ENCODE data around the gene AGTPBP1. TPM values are rescaled to one million over a fixed set of nuclear protein-coding genes. Genes with fewer than 3 reads are reported as not detected.

Gene AGTPBP1
- total RNA-seq, 1 experiment from 2014 or later = 54.7 TPM

DNA sequence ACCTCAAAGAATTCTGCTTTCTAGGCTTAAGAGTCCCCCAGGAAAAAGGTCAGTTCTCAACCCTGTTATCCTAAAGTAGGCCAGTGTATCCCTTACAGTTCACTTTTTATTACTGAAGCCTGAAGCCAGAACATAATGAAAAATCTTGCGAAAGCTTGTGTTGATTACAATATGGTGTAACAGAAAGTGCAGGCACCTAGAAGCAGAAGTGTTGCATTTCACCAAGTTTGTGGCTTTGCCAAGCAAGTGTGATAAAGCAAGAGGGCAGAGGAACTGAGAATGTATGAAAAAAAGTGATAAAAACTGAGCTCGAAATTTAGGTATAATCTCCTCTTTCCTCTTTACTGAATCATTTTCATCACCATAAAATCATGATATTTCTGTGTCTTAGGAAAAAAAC, 26.2 kb downstream of the AGTPBP1 start (continued):
- TF ChIP-seq, protein P1, sequence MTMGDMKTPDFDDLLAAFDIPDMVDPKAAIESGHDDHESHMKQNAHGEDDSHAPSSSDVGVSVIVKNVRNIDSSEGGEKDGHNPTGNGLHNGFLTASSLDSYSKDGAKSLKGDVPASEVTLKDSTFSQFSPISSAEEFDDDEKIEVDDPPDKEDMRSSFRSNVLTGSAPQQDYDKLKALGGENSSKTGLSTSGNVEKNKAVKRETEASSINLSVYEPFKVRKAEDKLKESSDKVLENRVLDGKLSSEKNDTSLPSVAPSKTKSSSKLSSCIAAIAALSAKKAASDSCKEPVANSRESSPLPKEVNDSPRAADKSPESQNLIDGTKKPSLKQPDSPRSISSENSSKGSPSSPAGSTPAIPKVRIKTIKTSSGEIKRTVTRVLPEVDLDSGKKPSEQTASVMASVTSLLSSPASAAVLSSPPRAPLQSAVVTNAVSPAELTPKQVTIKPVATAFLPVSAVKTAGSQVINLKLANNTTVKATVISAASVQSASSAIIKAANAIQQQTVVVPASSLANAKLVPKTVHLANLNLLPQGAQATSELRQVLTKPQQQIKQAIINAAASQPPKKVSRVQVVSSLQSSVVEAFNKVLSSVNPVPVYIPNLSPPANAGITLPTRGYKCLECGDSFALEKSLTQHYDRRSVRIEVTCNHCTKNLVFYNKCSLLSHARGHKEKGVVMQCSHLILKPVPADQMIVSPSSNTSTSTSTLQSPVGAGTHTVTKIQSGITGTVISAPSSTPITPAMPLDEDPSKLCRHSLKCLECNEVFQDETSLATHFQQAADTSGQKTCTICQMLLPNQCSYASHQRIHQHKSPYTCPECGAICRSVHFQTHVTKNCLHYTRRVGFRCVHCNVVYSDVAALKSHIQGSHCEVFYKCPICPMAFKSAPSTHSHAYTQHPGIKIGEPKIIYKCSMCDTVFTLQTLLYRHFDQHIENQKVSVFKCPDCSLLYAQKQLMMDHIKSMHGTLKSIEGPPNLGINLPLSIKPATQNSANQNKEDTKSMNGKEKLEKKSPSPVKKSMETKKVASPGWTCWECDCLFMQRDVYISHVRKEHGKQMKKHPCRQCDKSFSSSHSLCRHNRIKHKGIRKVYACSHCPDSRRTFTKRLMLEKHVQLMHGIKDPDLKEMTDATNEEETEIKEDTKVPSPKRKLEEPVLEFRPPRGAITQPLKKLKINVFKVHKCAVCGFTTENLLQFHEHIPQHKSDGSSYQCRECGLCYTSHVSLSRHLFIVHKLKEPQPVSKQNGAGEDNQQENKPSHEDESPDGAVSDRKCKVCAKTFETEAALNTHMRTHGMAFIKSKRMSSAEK (CRISPR knock-in tag; IDR thresholded peaks at IDR 0.05; ENCODE audit: borderline replicate concordance) = no peak
- TF ChIP-seq HMGA2 (CRISPR knock-in tag; IDR thresholded peaks at IDR 0.05) = no peak
- TF ChIP-seq NFYB (CRISPR knock-in tag; conservative IDR thresholded peaks at IDR 0.05; ENCODE audit: low read depth) = no peak

DNA sequence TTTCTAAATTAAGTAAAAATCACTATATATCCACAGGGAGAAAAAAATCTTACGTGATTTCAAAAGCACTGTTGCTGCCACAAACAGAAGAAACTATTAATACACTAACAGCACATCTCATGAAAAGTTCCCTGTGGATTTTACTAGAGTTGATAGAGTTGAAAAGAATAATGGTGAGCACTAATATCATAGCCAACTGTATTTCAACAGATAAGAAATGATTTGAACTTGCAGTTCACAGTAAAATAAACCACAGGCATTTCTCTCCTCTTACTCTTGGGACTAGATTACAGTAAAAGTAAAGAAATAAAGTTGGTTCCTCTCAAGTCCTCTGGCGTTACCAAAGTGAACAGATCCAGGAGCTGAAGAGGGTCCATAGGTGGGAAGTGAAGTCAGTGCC, 27.9 kb downstream of the AGTPBP1 start:
- POLR2A ChIA-PET = no interaction called here
- CTCF ChIA-PET = interaction anchor here (1.8 kb wide), 1 partner anchor 16 kb away, joined by 7 read pairs; no protein-coding TSS in a partner anchor
- Mint-ChIP-seq H3K4me1 (peaks cover 9% of the 10 kb centered on the region), H3K27ac (peak overlapping the region; percentile 35; the same call in 1 of the 2 replicates), H3K36me3 (peaks cover 11% of the 10 kb centered on the region), H3K4me3 (no peak overlapping the region), H3K27me3 (ENCODE audit: low read depth) (no peaks in the 10 kb centered on the region), H3K9me3 (peaks cover 8% of the 10 kb centered on the region)
- TF ChIP-seq, protein P2, sequence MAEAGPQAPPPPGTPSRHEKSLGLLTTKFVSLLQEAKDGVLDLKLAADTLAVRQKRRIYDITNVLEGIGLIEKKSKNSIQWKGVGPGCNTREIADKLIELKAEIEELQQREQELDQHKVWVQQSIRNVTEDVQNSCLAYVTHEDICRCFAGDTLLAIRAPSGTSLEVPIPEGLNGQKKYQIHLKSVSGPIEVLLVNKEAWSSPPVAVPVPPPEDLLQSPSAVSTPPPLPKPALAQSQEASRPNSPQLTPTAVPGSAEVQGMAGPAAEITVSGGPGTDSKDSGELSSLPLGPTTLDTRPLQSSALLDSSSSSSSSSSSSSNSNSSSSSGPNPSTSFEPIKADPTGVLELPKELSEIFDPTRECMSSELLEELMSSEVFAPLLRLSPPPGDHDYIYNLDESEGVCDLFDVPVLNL (CRISPR knock-in tag; IDR thresholded peaks at IDR 0.05; ENCODE audit: borderline replicate concordance, low read depth) = no peak
- TF ChIP-seq, protein P3, sequence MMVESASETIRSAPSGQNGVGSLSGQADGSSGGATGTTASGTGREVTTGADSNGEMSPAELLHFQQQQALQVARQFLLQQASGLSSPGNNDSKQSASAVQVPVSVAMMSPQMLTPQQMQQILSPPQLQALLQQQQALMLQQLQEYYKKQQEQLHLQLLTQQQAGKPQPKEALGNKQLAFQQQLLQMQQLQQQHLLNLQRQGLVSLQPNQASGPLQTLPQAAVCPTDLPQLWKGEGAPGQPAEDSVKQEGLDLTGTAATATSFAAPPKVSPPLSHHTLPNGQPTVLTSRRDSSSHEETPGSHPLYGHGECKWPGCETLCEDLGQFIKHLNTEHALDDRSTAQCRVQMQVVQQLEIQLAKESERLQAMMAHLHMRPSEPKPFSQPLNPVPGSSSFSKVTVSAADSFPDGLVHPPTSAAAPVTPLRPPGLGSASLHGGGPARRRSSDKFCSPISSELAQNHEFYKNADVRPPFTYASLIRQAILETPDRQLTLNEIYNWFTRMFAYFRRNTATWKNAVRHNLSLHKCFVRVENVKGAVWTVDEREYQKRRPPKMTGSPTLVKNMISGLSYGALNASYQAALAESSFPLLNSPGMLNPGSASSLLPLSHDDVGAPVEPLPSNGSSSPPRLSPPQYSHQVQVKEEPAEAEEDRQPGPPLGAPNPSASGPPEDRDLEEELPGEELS (CRISPR knock-in tag; IDR thresholded peaks at IDR 0.05) = no peak
- TF ChIP-seq, protein P4, sequence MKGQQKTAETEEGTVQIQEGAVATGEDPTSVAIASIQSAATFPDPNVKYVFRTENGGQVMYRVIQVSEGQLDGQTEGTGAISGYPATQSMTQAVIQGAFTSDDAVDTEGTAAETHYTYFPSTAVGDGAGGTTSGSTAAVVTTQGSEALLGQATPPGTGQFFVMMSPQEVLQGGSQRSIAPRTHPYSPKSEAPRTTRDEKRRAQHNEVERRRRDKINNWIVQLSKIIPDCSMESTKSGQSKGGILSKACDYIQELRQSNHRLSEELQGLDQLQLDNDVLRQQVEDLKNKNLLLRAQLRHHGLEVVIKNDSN (CRISPR knock-in tag; IDR thresholded peaks at IDR 0.05) = no peak
- no peak for TF ChIP-seq NFE2L1 (CRISPR knock-in tag; IDR thresholded peaks at IDR 0.05)
- no peak for DNase-seq (ENCODE audit: low spot score)
- ATAC-seq = no peak

DNA sequence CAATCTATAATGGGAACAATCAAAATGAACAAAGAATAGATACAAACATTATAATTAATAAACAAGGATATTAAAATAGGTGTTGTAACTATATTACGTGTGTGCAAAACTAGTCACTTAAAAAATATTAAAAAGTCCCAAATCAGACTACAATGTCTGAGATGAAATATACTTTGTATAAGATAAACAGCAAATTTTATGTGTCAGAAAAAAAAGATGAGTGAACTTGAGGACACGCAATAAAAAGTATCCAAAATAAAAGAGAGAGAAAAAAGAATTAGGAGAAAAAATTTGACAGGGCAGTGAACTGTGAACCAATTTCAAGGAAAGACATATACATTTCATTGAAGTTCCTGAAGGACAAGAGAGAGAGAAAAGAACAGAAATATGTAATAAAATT, 37.0 kb downstream of the AGTPBP1 start:
- DNase-seq (ENCODE audit: low spot score) (no peak), ATAC-seq (no peak)
- no peaks in the 10 kb centered on the region for H3K4me1 Mint-ChIP-seq
- peaks cover 6% of the 10 kb centered on the region for H3K36me3 Mint-ChIP-seq
- no peak overlapping the region for H3K4me3 Mint-ChIP-seq
- H3K9me3 Mint-ChIP-seq = peaks cover 6% of the 10 kb centered on the region
- H3K27ac Mint-ChIP-seq = no peak overlapping the region
- CTCF ChIA-PET = no interaction called here
- POLR2A ChIA-PET = no interaction called here
- H3K27me3 Mint-ChIP-seq (ENCODE audit: low read depth) = no peaks in the 10 kb centered on the region
- TF ChIP-seq IRF2 (CRISPR knock-in tag; IDR thresholded peaks at IDR 0.05; ENCODE audit: borderline replicate concordance, low read depth) (no peak), NR2C2 (CRISPR knock-in tag; IDR thresholded peaks at IDR 0.05) (no peak), CBFB (CRISPR knock-in tag; IDR thresholded peaks at IDR 0.05; ENCODE audit: low read depth) (no peak)
- TF ChIP-seq, protein P5, sequence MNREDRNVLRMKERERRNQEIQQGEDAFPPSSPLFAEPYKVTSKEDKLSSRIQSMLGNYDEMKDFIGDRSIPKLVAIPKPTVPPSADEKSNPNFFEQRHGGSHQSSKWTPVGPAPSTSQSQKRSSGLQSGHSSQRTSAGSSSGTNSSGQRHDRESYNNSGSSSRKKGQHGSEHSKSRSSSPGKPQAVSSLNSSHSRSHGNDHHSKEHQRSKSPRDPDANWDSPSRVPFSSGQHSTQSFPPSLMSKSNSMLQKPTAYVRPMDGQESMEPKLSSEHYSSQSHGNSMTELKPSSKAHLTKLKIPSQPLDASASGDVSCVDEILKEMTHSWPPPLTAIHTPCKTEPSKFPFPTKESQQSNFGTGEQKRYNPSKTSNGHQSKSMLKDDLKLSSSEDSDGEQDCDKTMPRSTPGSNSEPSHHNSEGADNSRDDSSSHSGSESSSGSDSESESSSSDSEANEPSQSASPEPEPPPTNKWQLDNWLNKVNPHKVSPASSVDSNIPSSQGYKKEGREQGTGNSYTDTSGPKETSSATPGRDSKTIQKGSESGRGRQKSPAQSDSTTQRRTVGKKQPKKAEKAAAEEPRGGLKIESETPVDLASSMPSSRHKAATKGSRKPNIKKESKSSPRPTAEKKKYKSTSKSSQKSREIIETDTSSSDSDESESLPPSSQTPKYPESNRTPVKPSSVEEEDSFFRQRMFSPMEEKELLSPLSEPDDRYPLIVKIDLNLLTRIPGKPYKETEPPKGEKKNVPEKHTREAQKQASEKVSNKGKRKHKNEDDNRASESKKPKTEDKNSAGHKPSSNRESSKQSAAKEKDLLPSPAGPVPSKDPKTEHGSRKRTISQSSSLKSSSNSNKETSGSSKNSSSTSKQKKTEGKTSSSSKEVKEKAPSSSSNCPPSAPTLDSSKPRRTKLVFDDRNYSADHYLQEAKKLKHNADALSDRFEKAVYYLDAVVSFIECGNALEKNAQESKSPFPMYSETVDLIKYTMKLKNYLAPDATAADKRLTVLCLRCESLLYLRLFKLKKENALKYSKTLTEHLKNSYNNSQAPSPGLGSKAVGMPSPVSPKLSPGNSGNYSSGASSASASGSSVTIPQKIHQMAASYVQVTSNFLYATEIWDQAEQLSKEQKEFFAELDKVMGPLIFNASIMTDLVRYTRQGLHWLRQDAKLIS (CRISPR knock-in tag; IDR thresholded peaks at IDR 0.05; ENCODE audit: borderline replicate concordance) = no peak
- TF ChIP-seq, protein P6, sequence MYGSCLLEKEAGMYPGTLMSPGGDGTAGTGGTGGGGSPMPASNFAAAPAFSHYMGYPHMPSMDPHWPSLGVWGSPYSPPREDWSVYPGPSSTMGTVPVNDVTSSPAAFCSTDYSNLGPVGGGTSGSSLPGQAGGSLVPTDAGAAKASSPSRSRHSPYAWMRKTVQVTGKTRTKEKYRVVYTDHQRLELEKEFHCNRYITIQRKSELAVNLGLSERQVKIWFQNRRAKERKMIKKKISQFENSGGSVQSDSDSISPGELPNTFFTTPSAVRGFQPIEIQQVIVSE (CRISPR knock-in tag; IDR thresholded peaks at IDR 0.05; ENCODE audit: borderline replicate concordance) = no peak
- TF ChIP-seq, protein P2 (CRISPR knock-in tag; IDR thresholded peaks at IDR 0.05; ENCODE audit: borderline replicate concordance, low read depth) = no peak
- TF ChIP-seq, protein P7, sequence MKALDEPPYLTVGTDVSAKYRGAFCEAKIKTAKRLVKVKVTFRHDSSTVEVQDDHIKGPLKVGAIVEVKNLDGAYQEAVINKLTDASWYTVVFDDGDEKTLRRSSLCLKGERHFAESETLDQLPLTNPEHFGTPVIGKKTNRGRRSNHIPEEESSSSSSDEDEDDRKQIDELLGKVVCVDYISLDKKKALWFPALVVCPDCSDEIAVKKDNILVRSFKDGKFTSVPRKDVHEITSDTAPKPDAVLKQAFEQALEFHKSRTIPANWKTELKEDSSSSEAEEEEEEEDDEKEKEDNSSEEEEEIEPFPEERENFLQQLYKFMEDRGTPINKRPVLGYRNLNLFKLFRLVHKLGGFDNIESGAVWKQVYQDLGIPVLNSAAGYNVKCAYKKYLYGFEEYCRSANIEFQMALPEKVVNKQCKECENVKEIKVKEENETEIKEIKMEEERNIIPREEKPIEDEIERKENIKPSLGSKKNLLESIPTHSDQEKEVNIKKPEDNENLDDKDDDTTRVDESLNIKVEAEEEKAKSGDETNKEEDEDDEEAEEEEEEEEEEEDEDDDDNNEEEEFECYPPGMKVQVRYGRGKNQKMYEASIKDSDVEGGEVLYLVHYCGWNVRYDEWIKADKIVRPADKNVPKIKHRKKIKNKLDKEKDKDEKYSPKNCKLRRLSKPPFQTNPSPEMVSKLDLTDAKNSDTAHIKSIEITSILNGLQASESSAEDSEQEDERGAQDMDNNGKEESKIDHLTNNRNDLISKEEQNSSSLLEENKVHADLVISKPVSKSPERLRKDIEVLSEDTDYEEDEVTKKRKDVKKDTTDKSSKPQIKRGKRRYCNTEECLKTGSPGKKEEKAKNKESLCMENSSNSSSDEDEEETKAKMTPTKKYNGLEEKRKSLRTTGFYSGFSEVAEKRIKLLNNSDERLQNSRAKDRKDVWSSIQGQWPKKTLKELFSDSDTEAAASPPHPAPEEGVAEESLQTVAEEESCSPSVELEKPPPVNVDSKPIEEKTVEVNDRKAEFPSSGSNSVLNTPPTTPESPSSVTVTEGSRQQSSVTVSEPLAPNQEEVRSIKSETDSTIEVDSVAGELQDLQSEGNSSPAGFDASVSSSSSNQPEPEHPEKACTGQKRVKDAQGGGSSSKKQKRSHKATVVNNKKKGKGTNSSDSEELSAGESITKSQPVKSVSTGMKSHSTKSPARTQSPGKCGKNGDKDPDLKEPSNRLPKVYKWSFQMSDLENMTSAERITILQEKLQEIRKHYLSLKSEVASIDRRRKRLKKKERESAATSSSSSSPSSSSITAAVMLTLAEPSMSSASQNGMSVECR (CRISPR knock-in tag; IDR thresholded peaks at IDR 0.05; ENCODE audit: borderline replicate concordance) = no peak
